Activated CD8-positive, alpha-beta memory T cell treated with anti-CD3 and anti-CD28 coated beads for 1 hour (primary cell): Measurements from ENCODE around the gene B9D1.
A peak's percentile ranks its signal among the peaks of the same experiment; 100 is the strongest.

Experiments used
- DNase-seq, 2 donors: peaks; one replicate each; pipeline ENCODE4 v3.0.0-alpha.2; 2020; ENCODE audit warnings: low read depth in 1 of 2; ENCODE audit errors: extremely low read depth in 1 of 2

B9D1 gene

GRCh38 chr17:19341641-19342610 lies 20.6 kb downstream of the B9D1 start:
- no peak for DNase-seq

DNA sequence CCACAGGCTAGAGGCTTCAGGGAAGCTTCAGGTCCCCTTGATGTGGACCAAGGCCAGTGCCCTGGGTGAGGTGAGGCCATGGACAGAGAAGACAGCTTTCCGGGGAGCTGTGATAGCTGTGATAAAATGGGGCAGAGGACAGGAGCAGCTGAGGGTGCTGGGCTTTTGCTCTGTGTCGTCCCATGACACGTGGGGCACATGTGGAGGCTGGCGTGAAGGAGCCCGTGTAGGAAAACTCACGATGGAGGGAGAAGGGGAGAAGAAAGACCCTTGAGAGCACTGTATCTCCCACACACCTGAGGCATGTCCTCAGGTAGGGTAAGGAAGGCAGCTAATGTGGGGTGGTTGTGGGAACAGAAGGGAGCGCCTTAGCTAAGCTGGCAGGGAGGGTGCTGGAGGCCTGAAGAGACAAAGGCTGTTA lies 21.3 kb downstream of the B9D1 start:
- no peak for DNase-seq

- no peak for DNase-seq
Measured at GRCh38 chr17:19339341-19339815, 23.1 kb downstream of the B9D1 start.

DNA sequence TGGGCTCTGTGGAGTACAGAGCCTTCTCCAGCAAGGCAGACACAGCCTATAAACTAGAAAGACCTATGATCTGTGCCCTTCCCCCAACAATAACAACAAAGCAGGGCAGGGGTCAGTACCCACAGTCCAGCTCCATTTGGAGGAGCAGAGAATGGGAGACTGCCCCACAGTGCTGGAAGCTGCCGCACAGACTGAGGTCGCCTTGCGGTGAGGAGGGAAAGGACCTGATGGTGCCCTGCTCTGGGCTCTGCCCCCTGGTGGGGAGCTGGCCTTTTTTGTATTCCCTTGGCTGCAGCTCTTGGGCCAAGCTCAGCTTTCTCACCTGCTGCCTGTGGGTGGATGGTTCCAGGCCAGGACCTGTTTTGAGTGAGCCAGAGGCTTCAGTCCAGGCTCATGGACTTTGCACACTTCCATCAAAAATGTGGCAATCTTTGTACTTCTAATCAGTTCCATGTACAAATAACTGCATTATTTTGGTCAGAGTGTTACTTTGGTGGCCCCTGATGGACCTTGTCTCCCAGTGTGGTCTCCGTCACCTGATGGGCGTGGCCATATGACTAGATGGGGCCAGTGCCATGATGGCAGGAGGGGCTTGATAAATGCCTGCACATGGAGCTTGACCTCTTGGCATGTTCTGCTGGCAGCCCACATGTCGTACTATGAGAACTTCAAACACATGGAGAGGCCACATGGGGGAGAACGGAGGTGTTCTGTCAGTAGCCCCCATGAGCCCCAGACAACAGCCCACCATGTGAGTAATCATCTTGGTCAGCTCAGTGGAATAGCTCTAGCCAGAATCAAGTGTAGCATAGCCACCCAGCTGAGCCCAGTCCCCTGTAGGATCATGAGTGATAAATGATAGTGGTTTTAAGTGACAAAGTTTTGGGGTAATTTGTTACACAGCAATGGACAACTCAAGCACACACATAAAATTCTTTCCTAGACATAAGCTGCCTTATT lies 24.2 kb downstream of the B9D1 start:
- DNase-seq, result peak; percentile 14 to 31

GRCh38 chr17:19337712-19338023 lies 24.9 kb downstream of the B9D1 start:
- no peak for DNase-seq

DNA sequence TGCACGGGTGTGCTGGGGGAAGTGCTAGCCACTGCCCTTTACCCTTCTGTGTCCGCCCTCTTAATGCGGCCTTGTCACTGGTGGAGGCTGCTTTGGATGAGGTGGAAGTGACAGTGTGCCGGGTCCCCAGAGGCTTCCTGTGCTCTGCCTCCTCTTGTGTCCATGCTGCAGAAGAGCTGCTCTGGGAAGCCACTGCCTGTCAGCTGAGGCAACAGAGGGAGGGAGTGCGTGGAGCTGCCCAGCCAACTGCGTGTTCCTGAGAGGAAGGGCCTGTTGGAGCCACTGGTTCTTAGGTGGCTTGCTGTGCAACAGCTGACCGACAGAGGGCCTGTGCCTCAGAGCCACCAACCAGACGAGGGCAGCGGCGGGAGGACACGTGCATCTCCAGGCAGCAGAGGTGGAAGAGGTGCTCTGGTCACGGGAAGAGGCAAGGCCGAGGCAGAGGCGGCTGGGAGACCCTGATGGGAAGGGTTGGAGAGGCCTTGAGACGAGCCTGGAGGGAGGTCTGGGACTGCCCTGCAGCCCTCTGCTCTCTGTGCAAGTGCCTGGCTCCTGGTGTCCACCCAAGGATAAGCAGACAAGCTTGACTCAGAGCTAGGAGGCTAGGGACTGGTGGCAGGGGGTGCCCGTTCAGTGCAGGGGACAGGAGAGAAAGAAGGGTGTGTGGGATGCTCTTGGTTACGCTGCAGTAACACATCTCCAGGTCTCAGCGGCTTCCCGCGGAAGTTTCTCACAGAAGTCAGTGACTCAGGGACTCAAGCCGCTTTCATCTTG lies 25.4 kb downstream of the B9D1 start:
- no peak for DNase-seq

DNA sequence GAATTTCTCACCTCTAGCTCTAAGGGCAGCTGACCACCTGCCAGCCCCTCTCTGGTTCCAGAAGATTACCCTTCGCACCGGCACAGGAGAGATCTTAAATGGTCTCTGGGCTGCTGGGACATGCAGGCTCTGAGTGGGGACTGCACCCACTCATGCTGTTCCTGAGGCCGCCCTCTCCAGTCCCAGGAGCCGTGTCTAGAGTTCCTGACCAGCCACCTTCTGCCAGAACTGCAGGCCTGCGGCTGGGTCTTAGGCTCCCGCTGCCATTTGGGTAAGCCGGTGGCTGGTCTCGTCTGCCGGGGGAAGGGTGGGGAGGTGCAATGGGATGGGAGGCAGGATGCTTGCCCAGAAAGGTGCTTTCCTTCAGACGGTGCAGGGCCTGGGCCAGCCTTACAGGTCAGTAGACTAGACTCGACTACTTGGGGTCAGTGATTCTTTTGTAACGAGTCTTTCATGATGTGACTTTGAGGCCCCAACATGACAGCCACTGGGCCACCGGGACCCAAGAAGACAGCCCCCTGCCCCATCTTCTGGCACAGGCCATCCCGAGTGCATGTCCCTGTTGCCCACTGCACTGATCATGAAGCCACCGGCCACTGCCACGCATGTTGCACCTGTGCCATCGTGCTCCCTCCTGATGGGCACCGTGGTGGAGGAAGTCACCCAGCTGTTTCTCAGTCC lies 26.4 kb downstream of the B9D1 start:
- DNase-seq, result no peak

DNA sequence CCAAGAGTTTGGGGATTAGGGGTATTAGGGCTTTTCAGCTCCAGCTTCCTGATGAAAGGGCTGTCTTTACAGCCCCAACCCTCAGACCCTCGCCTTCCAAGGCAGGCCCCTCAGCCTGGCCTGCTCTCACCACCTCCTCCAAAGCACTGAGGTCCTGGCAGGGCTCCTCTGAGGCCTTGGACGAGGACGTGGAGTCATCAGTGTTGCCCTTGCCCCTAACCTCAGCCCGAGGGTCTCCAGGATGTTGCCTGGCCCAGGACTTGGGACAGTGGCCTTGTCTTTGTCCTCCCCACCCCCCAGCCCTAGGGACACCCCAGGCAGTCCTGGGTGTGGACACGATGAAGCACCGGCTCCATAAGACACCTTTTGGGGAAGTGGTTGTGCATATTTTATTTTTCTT lies 28.2 kb downstream of the B9D1 start:
- no peak for DNase-seq

GRCh38 chr17:19333736-19334290 lies 28.7 kb downstream of the B9D1 start:
- DNase-seq, result no peak

DNA sequence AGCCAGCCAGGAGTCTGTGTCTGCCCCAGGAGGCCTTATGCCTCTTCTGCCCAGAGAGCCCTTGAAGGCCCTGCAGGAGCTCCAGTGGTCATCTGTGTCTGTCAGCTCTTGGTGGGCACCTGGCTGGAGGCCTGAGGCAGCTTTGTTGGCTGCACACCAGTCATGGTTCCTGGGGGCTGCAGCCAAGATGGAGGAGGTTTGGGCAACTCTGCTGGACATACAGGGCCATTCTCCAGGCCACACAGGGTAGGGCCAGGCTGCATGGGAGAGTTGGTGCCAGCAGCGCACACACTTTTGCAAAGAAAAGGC lies 29.4 kb downstream of the B9D1 start:
- no peak for DNase-seq

- DNase-seq, result no peak
Measured at GRCh38 chr17:19332371-19333131, 30.0 kb downstream of the B9D1 start.

DNA sequence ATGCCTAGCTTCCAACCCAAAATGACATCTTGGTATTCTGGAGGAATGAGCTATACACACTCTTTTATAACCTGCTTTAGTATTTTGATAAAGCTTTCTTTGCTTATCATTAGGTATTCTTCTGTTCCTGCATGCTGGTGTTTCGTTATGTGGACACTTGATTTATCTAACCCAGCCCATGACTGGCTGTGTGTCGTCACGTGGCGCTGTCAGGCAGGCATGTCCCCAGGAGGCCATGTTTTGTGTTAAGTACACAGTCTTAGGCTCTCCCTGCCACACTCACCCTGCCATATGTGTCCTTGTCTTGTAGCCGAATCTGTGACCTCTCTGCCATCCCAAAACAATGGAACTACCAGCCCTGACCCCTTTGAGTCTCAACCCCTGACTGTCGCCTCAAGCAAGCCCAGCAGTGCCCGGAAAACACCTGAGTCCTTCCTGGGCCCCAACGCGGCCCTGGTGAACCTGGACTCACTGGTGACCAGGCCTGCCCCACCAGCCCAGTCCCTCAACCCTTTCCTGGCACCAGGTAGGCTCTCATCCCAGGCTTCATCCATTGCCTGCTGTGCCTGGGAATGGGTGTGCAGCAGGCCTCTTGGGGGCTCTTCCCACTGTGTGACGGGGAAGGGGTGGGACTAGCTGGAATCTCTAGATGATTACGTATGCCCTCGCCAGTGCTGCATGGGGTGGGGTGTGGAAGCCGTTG lies 30.8 kb downstream of the B9D1 start:
- no peak for DNase-seq

GRCh38 chr17:19331134-19331533 lies 31.4 kb downstream of the B9D1 start:
- DNase-seq, result no peak

DNA sequence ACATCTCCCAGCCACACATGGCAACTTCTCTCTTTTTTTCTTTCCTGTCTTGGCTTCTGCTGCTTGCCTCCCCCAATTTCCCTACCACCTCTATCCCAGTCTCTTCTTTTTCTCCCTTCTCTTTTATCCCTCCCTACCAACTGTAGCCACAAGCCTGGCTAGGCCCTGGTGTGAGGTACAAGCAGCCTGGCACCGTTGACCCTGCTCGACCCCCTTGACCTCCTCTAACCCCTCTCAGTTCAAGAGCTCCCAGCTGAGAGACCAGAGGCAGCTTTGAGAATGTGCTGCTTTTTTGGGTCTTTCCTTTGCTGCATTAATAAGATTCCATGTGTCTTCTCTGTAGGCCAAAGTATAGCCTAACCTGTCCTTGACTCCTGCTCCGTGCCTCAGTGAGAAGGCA lies 32.3 kb downstream of the B9D1 start:
- DNase-seq, result no peak

GRCh38 chr17:19329839-19330238 lies 32.7 kb downstream of the B9D1 start:
- no peak for DNase-seq

- DNase-seq, result no peak
Measured at GRCh38 chr17:19329136-19329535, 33.4 kb downstream of the B9D1 start.

DNA sequence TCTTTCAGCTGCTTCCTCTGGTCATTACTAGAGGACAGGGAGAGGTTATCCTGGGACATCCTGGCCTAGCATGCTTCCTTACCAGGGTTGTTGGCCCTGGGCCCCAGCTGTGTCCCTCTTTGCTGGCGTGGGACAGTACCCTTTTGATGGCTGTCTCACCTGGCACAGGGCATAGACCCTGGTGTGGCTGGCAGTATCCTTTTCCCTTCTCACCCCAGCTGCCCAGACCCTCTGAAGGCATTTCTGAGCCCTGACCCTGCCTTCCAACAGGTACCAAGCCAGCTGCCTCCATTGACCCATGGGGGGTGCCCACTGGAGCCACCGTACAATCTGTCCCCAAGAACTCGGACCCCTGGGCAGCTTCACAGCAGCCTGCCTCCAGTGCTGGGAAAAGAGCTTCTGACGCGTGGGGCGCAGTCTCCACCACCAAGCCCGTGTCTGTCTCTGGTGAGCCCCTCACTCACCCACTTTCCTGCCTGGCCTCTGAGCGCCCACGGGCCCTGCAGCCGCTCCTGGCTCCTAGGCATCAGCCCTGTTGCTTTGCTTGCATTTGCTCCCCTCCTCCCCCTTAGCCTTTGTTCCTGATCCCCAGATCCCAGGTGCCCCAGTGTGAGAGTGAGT lies 34.0 kb downstream of the B9D1 start:
- no peak for DNase-seq

DNA sequence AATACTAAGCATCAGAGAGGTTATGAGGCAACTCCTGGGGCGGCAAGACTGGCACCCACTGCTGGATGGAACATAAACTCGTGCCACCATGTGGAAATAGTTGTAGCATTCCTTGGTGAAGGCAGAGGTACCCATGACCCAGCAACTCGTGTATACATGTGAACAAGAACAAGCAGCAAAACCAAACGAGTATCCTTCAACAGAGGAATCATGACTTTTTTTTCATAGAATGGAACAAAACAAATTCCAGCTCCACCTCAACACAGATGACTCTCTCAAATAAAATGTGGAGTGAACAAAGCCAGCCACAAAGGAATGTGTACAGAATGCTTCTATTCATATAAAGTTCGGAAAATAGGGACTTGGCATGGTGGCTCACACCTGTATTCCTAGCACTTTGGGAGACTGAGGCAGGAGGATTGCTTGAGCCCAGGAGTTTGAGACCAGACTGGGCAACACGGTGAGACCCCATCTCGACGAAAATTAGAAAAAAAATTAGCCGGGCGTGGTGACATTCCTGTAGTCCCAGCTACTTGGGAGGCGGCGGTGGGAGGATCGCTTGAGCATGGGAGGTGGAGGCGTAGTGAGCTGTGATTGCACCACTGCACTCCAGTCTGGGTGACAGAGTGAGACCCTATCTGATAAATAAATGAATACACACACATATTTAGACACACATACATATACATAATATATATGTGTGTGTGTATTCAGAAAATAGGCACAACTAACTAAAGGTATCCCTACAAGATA lies 35.3 kb downstream of the B9D1 start:
- DNase-seq, result no peak
